B cell (primary cell): Measurements from ENCODE around the gene TUBA3E. TPM values are rescaled to one million over a fixed set of nuclear protein-coding genes. Genes with fewer than 3 reads are reported as not detected.
"Not testable (repeated sequence)": the region's sequence is repeated elsewhere in the genome, so short reads cannot be mapped to it uniquely, and the experiment has no call there.

ENCODE experiments used
- ATAC-seq: fragments of 200-7000 bp; cut with Tn5 transposase; one replicate; pipeline ENCODE4 v1.10.0; 2021; ENCODE audit warnings: low read depth, mild to moderate bottlenecking, moderate number of reproducible peaks, moderate library complexity
- CTCF ChIA-PET: fragments of 350-600 bp; sonication (Branson Sonifier 250); formaldehyde crosslinking; loops from one replicate; lab custom pipeline; 2021; ENCODE audit warnings: antibody characterized with exemption, inconsistent platforms; lab: Charles Lee
- POLR2A ChIA-PET: fragments of 350-600 bp; sonication (Branson Sonifier 250); formaldehyde crosslinking; loops from one replicate; lab custom pipeline; 2021; ENCODE audit warnings: antibody characterized with exemption; lab: Charles Lee
- DNase-seq: peaks from one replicate; pipeline ENCODE4 v3.0.0; 2013
- H2AFZ ChIP-seq: 2 replicates; pipeline ENCODE4 v1.6.1; 2012; ENCODE audit warnings: mild to moderate bottlenecking, low read depth, low read length; ENCODE audit not compliant: insufficient read depth, poor library complexity, severe bottlenecking
- H3K27ac ChIP-seq, 2 donors: 1 replicate in 1 of 2; 2 replicates in 1 of 2; pipeline ENCODE4 v1.5.1; 2012 to 2013; ENCODE audit warnings: low read length in 2 of 2, mild to moderate bottlenecking in 2 of 2, moderate library complexity in 1 of 2
- H3K27me3 ChIP-seq, 4 experiments: fragments of 200-600 bp in 1 of 4; sonication (generic) in 1 of 4; replicated peaks in 1 of 4; 1 replicate in 2 of 4; 2 replicates in 2 of 4; pipeline versions ENCODE4 v1.6.1 to v1.7.0; 2013 to 2016; ENCODE audit warnings: low read length in 3 of 4, mild to moderate bottlenecking in 2 of 4, mixed read lengths in 1 of 4, moderate library complexity in 1 of 4; ENCODE audit not compliant: insufficient read depth in 4 of 4, control insufficient read depth in 3 of 4; ENCODE audit errors: control extremely low read depth in 1 of 4
- H3K36me3 ChIP-seq, 2 experiments: replicated peaks in 1 of 2; 1 replicate in 1 of 2; 2 replicates in 1 of 2; pipeline versions ENCODE4 v1.6.1 to v1.7.1; 2013; ENCODE audit warnings: low read length in 1 of 2; ENCODE audit not compliant: insufficient read depth in 2 of 2, control insufficient read depth in 1 of 2; ENCODE audit errors: control extremely low read depth in 1 of 2, extremely low read depth in 1 of 2
- H3K4me1 ChIP-seq, 2 donors: fragments of 200-600 bp in 1 of 2; sonication (generic) in 1 of 2; 1 replicate in 1 of 2; 2 replicates in 1 of 2; pipeline versions ENCODE4 v1.5.1 to v1.6.1; 2013 to 2017; ENCODE audit warnings: low read length in 2 of 2; ENCODE audit not compliant: control insufficient read depth in 2 of 2, insufficient read depth in 2 of 2
- H3K4me2 ChIP-seq: replicated peaks from 2 replicates; pipeline ENCODE3; 2012; ENCODE audit warnings: mild to moderate bottlenecking, low read depth, low read length; ENCODE audit not compliant: poor library complexity, severe bottlenecking
- H3K4me3 ChIP-seq, 5 experiments: fragments of 200-600 bp in 1 of 5; sonication (generic) in 1 of 5; 1 replicate in 3 of 5; 2 replicates in 2 of 5; pipeline versions ENCODE4 v1.5.1 to v1.7.0; 2011 to 2016; ENCODE audit warnings: low read length in 4 of 5, mild to moderate bottlenecking in 4 of 5, low read depth in 2 of 5, control low read depth in 1 of 5, moderate library complexity in 1 of 5; ENCODE audit not compliant: insufficient read depth in 1 of 5; ENCODE audit errors: control extremely low read depth in 1 of 5, extremely low read depth in 1 of 5
- H3K79me2 ChIP-seq: fragments of 200-600 bp; sonication (generic); one replicate; pipeline ENCODE4 v1.6.0; 2016; ENCODE audit warnings: low read length; ENCODE audit not compliant: control insufficient read depth, insufficient read depth
- H3K9ac ChIP-seq: fragments of 200-600 bp; sonication (generic); 2 replicates; pipeline ENCODE4 v1.6.1; 2017; ENCODE audit warnings: mild to moderate bottlenecking, low read length, moderate library complexity
- H3K9me3 ChIP-seq, 3 donors: one replicate each; pipeline versions ENCODE4 v1.6.1 to v1.7.1; 2013; ENCODE audit warnings: low read length in 2 of 3; ENCODE audit not compliant: control insufficient read depth in 2 of 3, insufficient read depth in 1 of 3; ENCODE audit errors: control extremely low read depth in 1 of 3
- H4K20me1 ChIP-seq: 2 replicates; pipeline ENCODE4 v1.6.0; 2012; ENCODE audit warnings: mild to moderate bottlenecking, low read length; ENCODE audit not compliant: insufficient read depth, control insufficient read depth, poor library complexity, severe bottlenecking
- H3K27ac Mint-ChIP-seq: one replicate; pipeline ENCODE4 v1.8.0; 2021; ENCODE audit warnings: mixed read lengths
- H3K27me3 Mint-ChIP-seq: one replicate; pipeline ENCODE4 v1.8.0; 2021; ENCODE audit warnings: mixed read lengths
- H3K4me1 Mint-ChIP-seq: one replicate; pipeline ENCODE4 v1.8.0; 2021; ENCODE audit warnings: mixed read lengths
- H3K4me3 Mint-ChIP-seq: one replicate; pipeline ENCODE4 v1.8.0; 2021; ENCODE audit warnings: mixed read lengths
- H3K9me3 Mint-ChIP-seq: one replicate; pipeline ENCODE4 v1.8.0; 2022; ENCODE audit warnings: mixed read lengths; ENCODE audit not compliant: insufficient read depth
- CTCF ChIP-seq: fragments of 200-600 bp; IDR thresholded peaks from one replicate; pipeline ENCODE4 v1.8.0; 2022; ENCODE audit warnings: antibody characterized with exemption, mild to moderate bottlenecking
- WGBS: methylation state at CpG from one replicate; pipeline ENCODE4 v1.1.5; 2013; ENCODE audit warnings: missing lambda C conversion rate; ENCODE audit not compliant: insufficient coverage; 5-methylcytosine and 5-hydroxymethylcytosine counted together
- intact Hi-C: fragments of 100-400 bp; cut with micrococcal nuclease; formaldehyde crosslinking; loops from one replicate; pipeline ENCODE4 v1.10.0; 2022
- polyA plus RNA-seq: library from polyadenylated mRNA; depleted of rRNA; stranded (reverse); fragments of >200 nt; gene quantifications from 2 replicates; pipeline ENCODE4 v1.2.3, GENCODE V29; 2012
- total RNA-seq, 2 donors: library from RNA; stranded (reverse); fragments of 120-200 nt in 1 of 2; gene quantifications; 1 replicate in 1 of 2; 2 replicates in 1 of 2; pipeline versions ENCODE4 v1.2.3 to v1.2.4, GENCODE V29; 2013 to 2022

Gene TUBA3E
- total and polyA plus RNA-seq, 2 donors (not counting 1 experiment from before 2014, with no cell fraction given), result not detected

- Histone ChIP-seq H3K4me1 (peaks cover 24 to 32% of the 10 kb centered on the region in 2 donors), H3K27ac (peak overlapping the region; percentile 75 to 88), H3K4me2 (peak overlapping the region; percentile 50)
- Mint-ChIP-seq H3K4me3 (peak overlapping the region; percentile 64), H3K27ac (peak overlapping the region; percentile 89), H3K4me1 (peaks cover 33% of the 10 kb centered on the region)
- H3K9me3 ChIP-seq, H4K20me1 ChIP-seq, H3K27me3 ChIP-seq, H3K27me3 Mint-ChIP-seq, H2AFZ ChIP-seq, H3K9me3 Mint-ChIP-seq, H3K36me3 ChIP-seq, H3K9ac ChIP-seq, H3K79me2 ChIP-seq, H3K4me3 ChIP-seq: not testable (repeated sequence)
- ChIA-PET CTCF (interaction anchor here (0.9 to 2.5 kb wide), 4 partner anchors 175 to 222 kb away, joined by 3 to 8 read pairs (median 6); a partner anchor contains a TSS), POLR2A (interaction anchor here (2.5 kb wide), 1 partner anchor 23 kb away, joined by 10 read pairs; the partner anchor contains the start of gene SMPD4)
- peak; percentile 9 for TF ChIP-seq CTCF
- intact Hi-C loops, result loop anchor here (1.0 kb wide), 2 partner anchors 23 to 184 kb away; partner anchors contain the start of genes IMP4 and SMPD4
- WGBS, result 37% methylated on average over 11 of the region's 13 CpGs
- ATAC-seq, result peak; percentile 83
- peak; percentile 87 for DNase-seq
Observed at GRCh38 chr2:130157825-130158514, 40.3 kb downstream of the TUBA3E start.

- WGBS, result 16% methylated on average over 9 of the region's 12 CpGs
- Mint-ChIP-seq H3K27ac (peak overlapping the region; percentile 89), H3K4me3 (peak overlapping the region; percentile 64), H3K4me1 (peaks cover 33% of the 10 kb centered on the region)
- intact Hi-C loops, H3K27me3 Mint-ChIP-seq, H3K27me3 ChIP-seq, H3K4me3 ChIP-seq, H3K79me2 ChIP-seq, H2AFZ ChIP-seq, H3K9ac ChIP-seq, H4K20me1 ChIP-seq, H3K9me3 Mint-ChIP-seq, H3K9me3 ChIP-seq, H3K36me3 ChIP-seq: not testable (repeated sequence)
- H3K4me1 ChIP-seq, result peaks cover 24 to 32% of the 10 kb centered on the region in 2 donors
- DNase-seq (peak; percentile 65), ATAC-seq (peak; percentile 52)
- peak overlapping the region; percentile 75 to 88 for H3K27ac ChIP-seq
- ChIA-PET POLR2A (interaction anchor here (2.5 kb wide), 1 partner anchor 24 kb away, joined by 10 read pairs; the partner anchor contains the start of gene SMPD4), CTCF (interaction anchor here (0.9 to 2.5 kb wide), 3 partner anchors 176 to 221 kb away, joined by 4 to 8 read pairs (median 7); a partner anchor contains a TSS)
- peak overlapping the region; percentile 35 for H3K4me2 ChIP-seq
Observed at GRCh38 chr2:130157354-130157753, 40.9 kb downstream of the TUBA3E start.
